SK-N-SH (cell line): ENCODE results near the gene SZRD1. TPM values are rescaled to one million over a fixed set of nuclear protein-coding genes. Genes with fewer than 3 reads are reported as not detected.

Experiments
- CTCF ChIA-PET: fragments of 300-600, 350-600 bp; formaldehyde crosslinking; extraction: SDS; loops from one replicate; lab custom pipeline; 2021; lab: Yijun Ruan, JAX
- POLR2A ChIA-PET: fragments of 350-600 bp; sonication (Branson Sonifier 250); formaldehyde crosslinking; extraction: SDS; loops from one replicate; lab custom pipeline; 2020; ENCODE audit warnings: antibody characterized with exemption, inconsistent platforms; lab: Yijun Ruan, JAX
- DNase-seq: peaks from one replicate; pipeline ENCODE4 v3.0.0; 2012
- H2AFZ ChIP-seq: fragments of 200-600 bp; sonication (generic); 2 replicates; pipeline ENCODE4 v1.8.1; 2016; ENCODE audit warnings: antibody characterized with exemption, mild to moderate bottlenecking, low read depth
- H3F3A ChIP-seq: fragments of 200-600 bp; sonication (generic); replicated peaks from 2 replicates; pipeline ENCODE3; 2016; ENCODE audit warnings: antibody characterized with exemption, mild to moderate bottlenecking; ENCODE audit not compliant: insufficient read depth
- H3K27ac ChIP-seq, 2 experiments: fragments of 200-500 bp in 1 of 2; fragments of 200-600 bp in 1 of 2; sonication (Bioruptor generic) in 1 of 2; sonication (generic), shearing (Covaris generic) in 1 of 2; 2 replicates each; pipeline versions ENCODE4 v1.5.1 to v1.6.1; 2014 to 2016; ENCODE audit warnings: low read depth in 2 of 2, inconsistent platforms in 1 of 2, low read length in 1 of 2, mild to moderate bottlenecking in 1 of 2, mixed read lengths in 1 of 2
- H3K27me3 ChIP-seq: fragments of 200-600 bp; sonication (generic), shearing (Covaris generic); 2 replicates; pipeline ENCODE4 v1.6.1; 2016; ENCODE audit warnings: mixed run types; ENCODE audit not compliant: insufficient read depth
- H3K36me3 ChIP-seq, 2 experiments: fragments of 200-500 bp in 1 of 2; fragments of 200-600 bp in 1 of 2; sonication (Bioruptor generic) in 1 of 2; sonication (generic) in 1 of 2; replicated peaks in 1 of 2; 2 replicates each; pipeline versions ENCODE3 to v1.5.1; 2014 to 2016; ENCODE audit warnings: low read length in 1 of 2, mild to moderate bottlenecking in 1 of 2; ENCODE audit not compliant: insufficient read depth in 2 of 2, control insufficient read depth in 1 of 2
- H3K4me1 ChIP-seq, 2 experiments: fragments of 200-500 bp in 1 of 2; fragments of 200-600 bp in 1 of 2; sonication (Bioruptor generic) in 1 of 2; sonication (generic), shearing (Covaris generic) in 1 of 2; 2 replicates each; pipeline versions ENCODE4 v1.5.1 to v1.6.1; 2014 to 2016; ENCODE audit warnings: low read depth in 1 of 2, low read length in 1 of 2, mixed run types in 1 of 2; ENCODE audit not compliant: insufficient read depth in 2 of 2, control insufficient read depth in 1 of 2
- H3K4me2 ChIP-seq: fragments of 200-600 bp; sonication (generic), shearing (Covaris generic); 2 replicates; pipeline ENCODE4 v1.6.1; 2017; ENCODE audit warnings: mixed run types
- H3K4me3 ChIP-seq, 2 experiments: fragments of 200-500 bp in 1 of 2; fragments of 200-600 bp in 1 of 2; sonication (Bioruptor generic) in 1 of 2; sonication (generic), shearing (Covaris generic) in 1 of 2; 2 replicates each; pipeline versions ENCODE4 v1.5.1 to v1.8.1; 2014 to 2016; ENCODE audit warnings: low read depth in 2 of 2, inconsistent platforms in 1 of 2, low read length in 1 of 2, mild to moderate bottlenecking in 1 of 2, mixed read lengths in 1 of 2, moderate library complexity in 1 of 2
- H3K79me2 ChIP-seq: fragments of 200-600 bp; sonication (generic); 2 replicates; pipeline ENCODE4 v1.8.1; 2017; ENCODE audit warnings: mild to moderate bottlenecking; ENCODE audit not compliant: insufficient read depth
- H3K9ac ChIP-seq: fragments of 200-600 bp; sonication (generic); 2 replicates; pipeline ENCODE4 v1.6.1; 2017; ENCODE audit warnings: mixed run types
- H3K9me2 ChIP-seq: fragments of 200-600 bp; sonication (generic); 2 replicates; pipeline ENCODE4 v1.6.1; 2017; ENCODE audit warnings: mixed run types
- H3K9me3 ChIP-seq: fragments of 200-600 bp; sonication (generic); 2 replicates; pipeline ENCODE4 v1.6.1; 2017; ENCODE audit warnings: mixed run types, mild to moderate bottlenecking, moderate library complexity
- H4K20me1 ChIP-seq: fragments of 200-600 bp; sonication (generic); 2 replicates; pipeline ENCODE4 v1.6.1; 2017; ENCODE audit warnings: mild to moderate bottlenecking, mixed run types; ENCODE audit not compliant: insufficient read depth
- ELF1 ChIP-seq: IDR thresholded peaks from 2 replicates; pipeline ENCODE4 v1.4.0; 2012
- EZH2phosphoT487 ChIP-seq: fragments of 200-600 bp; sonication (generic); IDR thresholded peaks from 2 replicates; pipeline ENCODE4 v1.6.1; 2017; ENCODE audit warnings: low read depth, mixed run types, mild to moderate bottlenecking, antibody characterized with exemption, moderate library complexity, borderline replicate concordance
- FOXM1 ChIP-seq: IDR thresholded peaks from 2 replicates; pipeline ENCODE4 v1.4.0; 2012; ENCODE audit warnings: low read depth, mild to moderate bottlenecking
- GABPA ChIP-seq: IDR thresholded peaks from 2 replicates; pipeline ENCODE4 v1.4.0; 2012; ENCODE audit warnings: low read depth, mild to moderate bottlenecking
- JUND ChIP-seq: IDR thresholded peaks from 2 replicates; pipeline ENCODE4 v1.4.0; 2012
- MXI1 ChIP-seq: IDR thresholded peaks from 2 replicates; pipeline ENCODE4 v1.6.1; 2012; ENCODE audit warnings: mild to moderate bottlenecking, low read depth, low read length, improper control_type of control experiment
- NRF1 ChIP-seq: IDR thresholded peaks from 2 replicates; pipeline ENCODE4 v1.6.1; 2012; ENCODE audit warnings: low read depth, mild to moderate bottlenecking, low read length
- POLR2AphosphoS5 ChIP-seq: IDR thresholded peaks from 2 replicates; pipeline ENCODE4 v1.6.1; 2012; ENCODE audit warnings: low read depth, low read length
- RXRA ChIP-seq: IDR thresholded peaks from 2 replicates; pipeline ENCODE4 v1.4.0; 2012; ENCODE audit warnings: low read depth, mild to moderate bottlenecking, borderline replicate concordance
- SMC3 ChIP-seq: IDR thresholded peaks from 2 replicates; pipeline ENCODE4 v1.6.1; 2012; ENCODE audit warnings: low read depth, low read length, improper control_type of control experiment
- TCF12 ChIP-seq: IDR thresholded peaks from 2 replicates; pipeline ENCODE4 v1.4.0; 2012
- TEAD4 ChIP-seq: IDR thresholded peaks from 2 replicates; pipeline ENCODE4 v1.4.0; 2012; ENCODE audit warnings: mild to moderate bottlenecking, borderline replicate concordance; ENCODE audit not compliant: insufficient read depth
- YY1 ChIP-seq: IDR thresholded peaks from 2 replicates; pipeline ENCODE4 v1.4.0; 2012; ENCODE audit warnings: low read depth, mild to moderate bottlenecking
- WGBS: methylation state at CpG from one replicate; pipeline ENCODE4 v1.1.6; 2017; ENCODE audit warnings: low lambda C conversion rate; 5-methylcytosine and 5-hydroxymethylcytosine counted together
- polyA plus RNA-seq, 3 experiments: library from polyadenylated mRNA; depleted of rRNA; stranded (reverse); fragments of >200 nt; gene quantifications; 2 replicates each; pipeline ENCODE4 v1.2.3, GENCODE V29; 2012
- TF ChIP-seq, protein P1 (sequence below): fragments of 150-350 bp; IDR thresholded peaks from 2 replicates; pipeline ENCODE4 v1.6.1; 2017; ENCODE audit warnings: antibody characterized with exemption, low read length, low read depth, borderline replicate concordance
- TF ChIP-seq, protein P2 (sequence below): IDR thresholded peaks from 2 replicates; pipeline ENCODE4; 2012
- TF ChIP-seq, protein P3 (sequence below): IDR thresholded peaks from 2 replicates; pipeline ENCODE4 v1.4.0; 2012; ENCODE audit warnings: low read depth, borderline replicate concordance
- TF ChIP-seq, protein P4 (sequence below): IDR thresholded peaks from 2 replicates; pipeline ENCODE4 v1.6.1; 2012; ENCODE audit warnings: mild to moderate bottlenecking, low read depth, low read length, moderate library complexity
- TF ChIP-seq, protein P5 (sequence below): fragments of 150-350 bp; IDR thresholded peaks from 2 replicates; pipeline ENCODE4 v1.6.1; 2016; ENCODE audit warnings: mild to moderate bottlenecking, low read depth, low read length
- TF ChIP-seq, protein P6 (sequence below): IDR thresholded peaks from 2 replicates; pipeline ENCODE4 v1.4.0; 2012; ENCODE audit warnings: low read depth, borderline replicate concordance

The SZRD1 gene
- polyA plus RNA-seq, 1 of the 3 experiments (the other 2 are of a cell fraction) = 119 TPM

DNA sequence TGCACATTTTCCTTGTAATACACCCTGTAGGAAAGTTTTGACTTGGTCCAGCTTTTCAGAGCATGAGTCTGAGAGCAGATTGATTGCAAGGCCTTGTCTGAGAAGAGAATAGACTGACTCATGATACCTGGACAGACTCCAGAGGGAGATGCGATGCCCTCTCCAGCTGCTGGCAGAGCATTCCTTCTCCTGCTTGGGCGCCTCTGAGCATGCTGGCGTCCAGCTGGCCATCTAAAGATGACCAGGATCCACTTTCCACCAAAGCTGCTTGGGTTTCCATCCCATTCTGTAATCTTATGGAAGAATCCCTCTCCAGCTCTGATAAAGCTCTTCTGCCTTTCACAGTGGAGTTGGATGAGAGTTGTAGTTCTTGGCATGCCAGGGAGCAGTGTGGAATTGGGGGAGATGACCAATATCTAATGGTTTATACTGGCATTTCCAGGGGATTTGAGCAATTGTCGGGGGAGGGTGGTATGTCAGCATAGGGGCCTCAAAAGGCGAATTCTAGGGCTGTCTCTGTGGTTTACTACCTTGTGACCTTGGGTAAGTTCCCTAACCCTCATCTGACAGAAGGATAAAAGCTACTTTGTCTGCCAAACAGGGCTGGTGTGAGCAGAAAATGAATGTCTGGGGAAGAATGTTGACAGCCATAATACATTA is 19.5 kb downstream of the SZRD1 start (continued):
- TF ChIP-seq MXI1 (no peak), TCF12 (peak; percentile 87), EZH2phosphoT487 (no peak), JUND (peak; percentile 78), TEAD4 (0 out of 2 replicates have a peak, but pooled peaks have one; percentile 16), YY1 (no peak), SMC3 (no peak), FOXM1 (no peak)
- TF ChIP-seq, protein P1, sequence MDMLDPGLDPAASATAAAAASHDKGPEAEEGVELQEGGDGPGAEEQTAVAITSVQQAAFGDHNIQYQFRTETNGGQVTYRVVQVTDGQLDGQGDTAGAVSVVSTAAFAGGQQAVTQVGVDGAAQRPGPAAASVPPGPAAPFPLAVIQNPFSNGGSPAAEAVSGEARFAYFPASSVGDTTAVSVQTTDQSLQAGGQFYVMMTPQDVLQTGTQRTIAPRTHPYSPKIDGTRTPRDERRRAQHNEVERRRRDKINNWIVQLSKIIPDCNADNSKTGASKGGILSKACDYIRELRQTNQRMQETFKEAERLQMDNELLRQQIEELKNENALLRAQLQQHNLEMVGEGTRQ = no peak
- TF ChIP-seq, protein P2, sequence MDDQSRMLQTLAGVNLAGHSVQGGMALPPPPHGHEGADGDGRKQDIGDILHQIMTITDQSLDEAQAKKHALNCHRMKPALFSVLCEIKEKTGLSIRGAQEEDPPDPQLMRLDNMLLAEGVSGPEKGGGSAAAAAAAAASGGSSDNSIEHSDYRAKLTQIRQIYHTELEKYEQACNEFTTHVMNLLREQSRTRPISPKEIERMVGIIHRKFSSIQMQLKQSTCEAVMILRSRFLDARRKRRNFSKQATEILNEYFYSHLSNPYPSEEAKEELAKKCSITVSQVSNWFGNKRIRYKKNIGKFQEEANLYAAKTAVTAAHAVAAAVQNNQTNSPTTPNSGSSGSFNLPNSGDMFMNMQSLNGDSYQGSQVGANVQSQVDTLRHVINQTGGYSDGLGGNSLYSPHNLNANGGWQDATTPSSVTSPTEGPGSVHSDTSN = peak; percentile 85

DNA sequence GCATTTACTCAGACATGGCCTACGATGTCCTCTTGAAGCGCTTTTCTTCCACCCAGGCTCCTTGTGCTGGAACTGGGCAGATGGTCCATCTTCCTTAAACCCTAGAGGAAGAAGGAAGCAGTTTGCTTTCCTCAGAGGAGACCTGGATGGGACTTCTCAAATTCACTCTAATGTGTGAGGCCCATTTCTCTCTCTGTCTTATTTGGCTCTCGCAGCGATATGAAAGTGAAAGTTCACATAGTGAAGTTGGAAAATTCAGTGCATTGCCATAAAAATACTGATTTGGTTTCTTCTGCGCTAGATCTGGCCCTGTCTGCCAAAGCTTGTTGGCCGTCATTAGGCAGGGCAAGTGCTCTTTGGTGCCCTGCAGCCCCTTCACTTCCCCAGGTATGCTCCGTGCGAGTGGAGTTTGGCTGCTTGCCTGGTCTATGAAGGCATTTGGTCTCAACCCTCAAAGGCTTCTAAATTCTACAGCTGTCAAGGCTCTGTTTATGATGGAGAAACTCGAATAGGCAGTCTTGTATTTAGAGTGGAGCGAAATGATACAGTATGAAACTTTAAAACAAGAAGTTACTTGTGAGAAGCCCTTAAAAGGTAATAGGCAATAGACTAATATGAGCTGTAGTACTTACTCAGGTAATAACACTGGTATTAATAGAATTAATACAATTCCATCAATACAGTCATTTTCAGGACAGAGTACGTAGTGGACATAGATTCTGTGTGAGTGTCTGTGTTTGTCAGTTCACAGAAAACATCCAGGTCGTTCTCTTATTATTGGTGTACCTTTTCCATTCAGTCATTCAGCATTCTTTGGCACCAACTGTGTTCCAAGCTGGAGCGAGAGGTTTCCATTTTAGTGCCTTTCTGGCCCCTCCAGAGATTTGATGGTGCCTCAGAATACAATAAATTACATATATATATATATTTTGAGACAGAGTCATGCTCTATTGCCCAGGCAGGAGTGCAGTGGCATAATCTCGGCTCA is 20.5 kb downstream of the SZRD1 start:
- Histone ChIP-seq H3F3A (peaks cover 35% of the 10 kb centered on the region), H3K79me2 (peaks cover 98% of the 10 kb centered on the region), H3K36me3 (peaks cover 0 to 7% of the 10 kb centered on the region in 2 experiments), H3K27me3 (no peaks in the 10 kb centered on the region), H3K4me2 (peak overlapping the region; percentile 26), H3K9me2 (no peaks in the 10 kb centered on the region), H3K27ac (peak overlapping the region; percentile 51 to 76; a peak in 2 of 4 replicates), H3K4me3 (no peak overlapping the region), H4K20me1 (peaks cover 92% of the 10 kb centered on the region), H3K9ac (no peak overlapping the region), H2AFZ (no peak overlapping the region), H3K4me1 (peaks cover 17 to 32% of the 10 kb centered on the region in 2 experiments; a peak in 3 of 4 replicates), H3K9me3 (no peaks in the 10 kb centered on the region)
- 95% methylated on average over 14 of the region's 14 CpGs for WGBS
- ChIA-PET POLR2A (no interaction called here), CTCF (interaction anchor here (0.8 to 1.7 kb wide), 3 partner anchors 11 to 53 kb away, joined by 3 to 6 read pairs (median 3); partner anchors contain the start of gene NECAP2)
- DNase-seq = no peak
- TF ChIP-seq SMC3 (no peak), RXRA (no peak), JUND (no peak), ELF1 (no peak), POLR2AphosphoS5 (no peak), GABPA (no peak), TEAD4 (no peak), MXI1 (no peak), NRF1 (no peak)
- TF ChIP-seq, protein P3, sequence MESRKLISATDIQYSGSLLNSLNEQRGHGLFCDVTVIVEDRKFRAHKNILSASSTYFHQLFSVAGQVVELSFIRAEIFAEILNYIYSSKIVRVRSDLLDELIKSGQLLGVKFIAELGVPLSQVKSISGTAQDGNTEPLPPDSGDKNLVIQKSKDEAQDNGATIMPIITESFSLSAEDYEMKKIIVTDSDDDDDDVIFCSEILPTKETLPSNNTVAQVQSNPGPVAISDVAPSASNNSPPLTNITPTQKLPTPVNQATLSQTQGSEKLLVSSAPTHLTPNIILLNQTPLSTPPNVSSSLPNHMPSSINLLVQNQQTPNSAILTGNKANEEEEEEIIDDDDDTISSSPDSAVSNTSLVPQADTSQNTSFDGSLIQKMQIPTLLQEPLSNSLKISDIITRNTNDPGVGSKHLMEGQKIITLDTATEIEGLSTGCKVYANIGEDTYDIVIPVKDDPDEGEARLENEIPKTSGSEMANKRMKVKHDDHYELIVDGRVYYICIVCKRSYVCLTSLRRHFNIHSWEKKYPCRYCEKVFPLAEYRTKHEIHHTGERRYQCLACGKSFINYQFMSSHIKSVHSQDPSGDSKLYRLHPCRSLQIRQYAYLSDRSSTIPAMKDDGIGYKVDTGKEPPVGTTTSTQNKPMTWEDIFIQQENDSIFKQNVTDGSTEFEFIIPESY = no peak
- TF ChIP-seq, protein P4, sequence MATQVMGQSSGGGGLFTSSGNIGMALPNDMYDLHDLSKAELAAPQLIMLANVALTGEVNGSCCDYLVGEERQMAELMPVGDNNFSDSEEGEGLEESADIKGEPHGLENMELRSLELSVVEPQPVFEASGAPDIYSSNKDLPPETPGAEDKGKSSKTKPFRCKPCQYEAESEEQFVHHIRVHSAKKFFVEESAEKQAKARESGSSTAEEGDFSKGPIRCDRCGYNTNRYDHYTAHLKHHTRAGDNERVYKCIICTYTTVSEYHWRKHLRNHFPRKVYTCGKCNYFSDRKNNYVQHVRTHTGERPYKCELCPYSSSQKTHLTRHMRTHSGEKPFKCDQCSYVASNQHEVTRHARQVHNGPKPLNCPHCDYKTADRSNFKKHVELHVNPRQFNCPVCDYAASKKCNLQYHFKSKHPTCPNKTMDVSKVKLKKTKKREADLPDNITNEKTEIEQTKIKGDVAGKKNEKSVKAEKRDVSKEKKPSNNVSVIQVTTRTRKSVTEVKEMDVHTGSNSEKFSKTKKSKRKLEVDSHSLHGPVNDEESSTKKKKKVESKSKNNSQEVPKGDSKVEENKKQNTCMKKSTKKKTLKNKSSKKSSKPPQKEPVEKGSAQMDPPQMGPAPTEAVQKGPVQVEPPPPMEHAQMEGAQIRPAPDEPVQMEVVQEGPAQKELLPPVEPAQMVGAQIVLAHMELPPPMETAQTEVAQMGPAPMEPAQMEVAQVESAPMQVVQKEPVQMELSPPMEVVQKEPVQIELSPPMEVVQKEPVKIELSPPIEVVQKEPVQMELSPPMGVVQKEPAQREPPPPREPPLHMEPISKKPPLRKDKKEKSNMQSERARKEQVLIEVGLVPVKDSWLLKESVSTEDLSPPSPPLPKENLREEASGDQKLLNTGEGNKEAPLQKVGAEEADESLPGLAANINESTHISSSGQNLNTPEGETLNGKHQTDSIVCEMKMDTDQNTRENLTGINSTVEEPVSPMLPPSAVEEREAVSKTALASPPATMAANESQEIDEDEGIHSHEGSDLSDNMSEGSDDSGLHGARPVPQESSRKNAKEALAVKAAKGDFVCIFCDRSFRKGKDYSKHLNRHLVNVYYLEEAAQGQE = no peak
- TF ChIP-seq, protein P5, sequence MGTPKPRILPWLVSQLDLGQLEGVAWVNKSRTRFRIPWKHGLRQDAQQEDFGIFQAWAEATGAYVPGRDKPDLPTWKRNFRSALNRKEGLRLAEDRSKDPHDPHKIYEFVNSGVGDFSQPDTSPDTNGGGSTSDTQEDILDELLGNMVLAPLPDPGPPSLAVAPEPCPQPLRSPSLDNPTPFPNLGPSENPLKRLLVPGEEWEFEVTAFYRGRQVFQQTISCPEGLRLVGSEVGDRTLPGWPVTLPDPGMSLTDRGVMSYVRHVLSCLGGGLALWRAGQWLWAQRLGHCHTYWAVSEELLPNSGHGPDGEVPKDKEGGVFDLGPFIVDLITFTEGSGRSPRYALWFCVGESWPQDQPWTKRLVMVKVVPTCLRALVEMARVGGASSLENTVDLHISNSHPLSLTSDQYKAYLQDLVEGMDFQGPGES = no peak
- TF ChIP-seq, protein P6, sequence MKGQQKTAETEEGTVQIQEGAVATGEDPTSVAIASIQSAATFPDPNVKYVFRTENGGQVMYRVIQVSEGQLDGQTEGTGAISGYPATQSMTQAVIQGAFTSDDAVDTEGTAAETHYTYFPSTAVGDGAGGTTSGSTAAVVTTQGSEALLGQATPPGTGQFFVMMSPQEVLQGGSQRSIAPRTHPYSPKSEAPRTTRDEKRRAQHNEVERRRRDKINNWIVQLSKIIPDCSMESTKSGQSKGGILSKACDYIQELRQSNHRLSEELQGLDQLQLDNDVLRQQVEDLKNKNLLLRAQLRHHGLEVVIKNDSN = no peak
